SK-N-SH (cell line): Measurements from ENCODE around the gene CILP.

Source experiments
- CTCF ChIP-seq: fragments of 200-600 bp; sonication (generic); IDR thresholded peaks from 2 replicates; pipeline ENCODE4 v1.6.1; 2017; ENCODE audit warnings: antibody characterized with exemption, mild to moderate bottlenecking, moderate library complexity
- ELF1 ChIP-seq: IDR thresholded peaks from 2 replicates; pipeline ENCODE4 v1.4.0; 2012
- FOXM1 ChIP-seq: IDR thresholded peaks from 2 replicates; pipeline ENCODE4 v1.4.0; 2012; ENCODE audit warnings: low read depth, mild to moderate bottlenecking
- MEF2A ChIP-seq: IDR thresholded peaks from 2 replicates; pipeline ENCODE4 v1.4.0; 2012; ENCODE audit warnings: low read depth, borderline replicate concordance
- MXI1 ChIP-seq: IDR thresholded peaks from 2 replicates; pipeline ENCODE4 v1.6.1; 2012; ENCODE audit warnings: mild to moderate bottlenecking, low read depth, low read length, improper control_type of control experiment
- NFIC ChIP-seq: IDR thresholded peaks from 2 replicates; pipeline ENCODE4 v1.4.0; 2012; ENCODE audit warnings: borderline replicate concordance
- POLR2AphosphoS5 ChIP-seq: IDR thresholded peaks from 2 replicates; pipeline ENCODE4 v1.6.1; 2012; ENCODE audit warnings: low read depth, low read length
- REST ChIP-seq: IDR thresholded peaks from 2 replicates; pipeline ENCODE4 v1.6.1; 2012; ENCODE audit warnings: mild to moderate bottlenecking, low read depth, low read length, moderate library complexity
- RFX5 ChIP-seq: IDR thresholded peaks from 2 replicates; pipeline ENCODE4 v1.6.1; 2012; ENCODE audit warnings: mild to moderate bottlenecking, improper control_type of control experiment, low read length
- SMC3 ChIP-seq: IDR thresholded peaks from 2 replicates; pipeline ENCODE4 v1.6.1; 2012; ENCODE audit warnings: low read depth, low read length, improper control_type of control experiment
- USF1 ChIP-seq: IDR thresholded peaks from 2 replicates; pipeline ENCODE4 v1.4.0; 2012; ENCODE audit warnings: low read depth, borderline replicate concordance

- TF ChIP-seq MEF2A: no peak
- no peak for TF ChIP-seq CTCF
- TF ChIP-seq RFX5: no peak
- TF ChIP-seq REST: no peak
- no peak for TF ChIP-seq NFIC
- no peak for TF ChIP-seq FOXM1
- TF ChIP-seq MXI1: no peak
- TF ChIP-seq USF1: no peak
- no peak for TF ChIP-seq POLR2AphosphoS5
- no peak for TF ChIP-seq SMC3
- no peak for TF ChIP-seq ELF1
Observed at GRCh38 chr15:65174509-65174908, 36.8 kb downstream of the CILP start.
